Large intestine (tissue), 12 donors: ENCODE data around the gene MTR. TPM values are rescaled to one million over a fixed set of nuclear protein-coding genes. Genes with fewer than 3 reads are reported as not detected.

ENCODE experiments used
- DNase-seq, 2 donors: peaks; one replicate each; pipeline versions ENCODE4 v3.0.0 to v3.0.0-alpha.2; 2013
- H3K27ac ChIP-seq: one replicate; pipeline ENCODE4 v1.5.1; 2013; ENCODE audit warnings: low read length
- H3K27me3 ChIP-seq: 2 replicates; pipeline ENCODE4 v1.6.1; 2013; ENCODE audit warnings: low read length; ENCODE audit not compliant: control insufficient read depth, insufficient read depth
- H3K36me3 ChIP-seq: 2 replicates; pipeline ENCODE4 v1.6.1; 2013; ENCODE audit warnings: low read length; ENCODE audit not compliant: control insufficient read depth, insufficient read depth
- H3K4me1 ChIP-seq: one replicate; pipeline ENCODE4 v1.6.1; 2013; ENCODE audit warnings: low read length; ENCODE audit not compliant: control insufficient read depth, insufficient read depth
- H3K4me3 ChIP-seq: one replicate; pipeline ENCODE4 v1.5.1; 2013; ENCODE audit warnings: low read length
- H3K9me3 ChIP-seq: one replicate; pipeline ENCODE4 v1.6.1; 2013; ENCODE audit warnings: mild to moderate bottlenecking, low read depth, low read length, moderate library complexity; ENCODE audit not compliant: control insufficient read depth
- WGBS: methylation state at CpG from one replicate; pipeline ENCODE4 v1.1.5; 2013; ENCODE audit warnings: low lambda C conversion rate; ENCODE audit not compliant: insufficient coverage; 5-methylcytosine and 5-hydroxymethylcytosine counted together
- long read RNA-seq, 11 donors: transcript quantifications; one replicate each; lab custom pipeline, GENCODE V29; 2026
- polyA plus RNA-seq: library from polyadenylated mRNA; unstranded; fragments of 120-200 nt; gene quantifications from one replicate; pipeline ENCODE4 v1.2.1, GENCODE V29; 2013

Gene MTR
- polyA plus RNA-seq = 20.2 TPM
- long read RNA-seq, donor 1 = 0 reads
- long read RNA-seq, donor 2, full-length matches to known transcripts = 2 of 2 reads
- long read RNA-seq, donor 2, partial matches to known transcripts = 0 of 2 reads
- long read RNA-seq, donor 2, other reads (novel, unspliced or antisense) = 0 of 2 reads
- long read RNA-seq, donor 3 = 0 reads
- long read RNA-seq, donor 4 = 0 reads
- long read RNA-seq, donor 5 = 0 reads
- long read RNA-seq, donor 6 = 0 reads
- long read RNA-seq, donor 7 = 0 reads
- long read RNA-seq, donor 8, full-length matches to known transcripts = 2 of 2 reads
- long read RNA-seq, donor 8, partial matches to known transcripts = 0 of 2 reads
- long read RNA-seq, donor 8, other reads (novel, unspliced or antisense) = 0 of 2 reads
- long read RNA-seq, donor 9, full-length matches to known transcripts = 1 of 1 reads
- long read RNA-seq, donor 9, partial matches to known transcripts = 0 of 1 reads
- long read RNA-seq, donor 9, other reads (novel, unspliced or antisense) = 0 of 1 reads
- long read RNA-seq, donor 10, full-length matches to known transcripts = 4 of 4 reads
- long read RNA-seq, donor 10, partial matches to known transcripts = 0 of 4 reads
- long read RNA-seq, donor 10, other reads (novel, unspliced or antisense) = 0 of 4 reads
- long read RNA-seq, donor 11, full-length matches to known transcripts = 2 of 2 reads
- long read RNA-seq, donor 11, partial matches to known transcripts = 0 of 2 reads
- long read RNA-seq, donor 11, other reads (novel, unspliced or antisense) = 0 of 2 reads

DNA sequence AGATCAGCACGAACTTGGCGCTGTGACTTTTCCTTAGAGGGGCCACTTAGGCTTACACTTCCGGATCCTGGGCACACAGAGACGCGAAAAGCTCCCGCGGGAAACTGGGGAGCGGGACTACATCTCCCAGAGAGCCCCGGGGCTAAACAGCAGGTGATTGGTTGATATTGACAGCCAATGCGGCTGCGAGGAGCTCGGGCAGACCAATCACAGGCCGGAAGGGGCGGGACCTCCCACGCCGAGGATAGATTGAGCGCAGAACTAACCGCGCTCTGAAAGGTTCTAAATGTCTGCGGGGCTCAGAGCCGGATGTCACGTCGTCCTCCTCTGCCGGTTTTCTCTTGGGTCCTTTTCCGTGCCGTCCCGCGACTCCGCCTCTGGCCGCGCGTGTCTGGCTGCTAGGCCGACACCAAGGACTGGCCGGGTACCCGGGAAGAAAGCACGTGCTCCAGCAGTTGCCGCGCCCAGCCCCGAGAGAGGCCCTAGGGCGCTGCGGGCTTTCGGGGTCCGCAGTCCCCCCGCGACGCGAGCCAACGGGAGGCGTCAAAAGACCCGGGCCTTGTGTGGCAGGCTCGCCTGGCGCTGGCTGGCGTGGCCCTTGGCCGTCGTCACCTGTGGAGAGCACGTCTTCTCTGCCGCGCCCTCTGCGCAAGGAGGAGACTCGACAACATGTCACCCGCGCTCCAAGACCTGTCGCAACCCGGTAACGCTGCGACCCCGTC is at the start of gene MTR:
Gene MTR, plus strand, starts transcription at position 258 of the 722 bp plus-strand sequence. Its CDS starts 412 bp downstream, at position 670.
- no CpG with 5 or more reads among the region's 67 CpGs for WGBS
- Histone ChIP-seq H3K4me3 (peak within 1 kb of the TSS; percentile 76), H3K4me1 (peaks cover 5% of the 10 kb centered on the region), H3K36me3 (no peaks in the 10 kb centered on the region), H3K9me3 (no peaks in the 10 kb centered on the region), H3K27me3 (peaks cover 7% of the 10 kb centered on the region), H3K27ac (peak within 1 kb of the TSS; percentile 82)
- DNase-seq = peak; percentile 97 to 98

DNA sequence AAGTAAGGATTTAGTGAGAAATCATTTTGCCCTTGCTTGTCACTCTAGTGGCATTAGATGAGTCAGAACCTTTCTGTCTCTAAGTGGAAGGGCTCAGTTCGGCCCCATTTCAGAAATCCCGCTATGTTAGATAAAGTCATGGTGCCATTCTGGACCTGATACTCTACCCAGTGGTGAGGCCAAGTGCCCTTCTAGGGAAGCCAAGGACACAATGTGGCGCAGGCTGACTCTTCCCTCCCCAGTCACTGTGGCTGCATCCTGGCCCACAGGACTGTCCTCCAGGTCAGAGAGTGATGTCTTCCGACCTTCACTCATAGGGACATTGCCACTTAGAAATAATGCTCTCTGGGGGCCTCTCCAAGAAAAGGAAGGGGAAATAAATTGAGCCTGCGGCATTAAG is 48.3 kb upstream of the MTR start:
- Histone ChIP-seq H3K36me3 (no peaks in the 10 kb centered on the region), H3K27ac (no peak overlapping the region), H3K4me1 (no peaks in the 10 kb centered on the region), H3K9me3 (no peaks in the 10 kb centered on the region), H3K4me3 (no peak overlapping the region), H3K27me3 (no peaks in the 10 kb centered on the region)
- no peak for DNase-seq
- WGBS = 100% methylated on average over 1 of the region's 5 CpGs

DNA sequence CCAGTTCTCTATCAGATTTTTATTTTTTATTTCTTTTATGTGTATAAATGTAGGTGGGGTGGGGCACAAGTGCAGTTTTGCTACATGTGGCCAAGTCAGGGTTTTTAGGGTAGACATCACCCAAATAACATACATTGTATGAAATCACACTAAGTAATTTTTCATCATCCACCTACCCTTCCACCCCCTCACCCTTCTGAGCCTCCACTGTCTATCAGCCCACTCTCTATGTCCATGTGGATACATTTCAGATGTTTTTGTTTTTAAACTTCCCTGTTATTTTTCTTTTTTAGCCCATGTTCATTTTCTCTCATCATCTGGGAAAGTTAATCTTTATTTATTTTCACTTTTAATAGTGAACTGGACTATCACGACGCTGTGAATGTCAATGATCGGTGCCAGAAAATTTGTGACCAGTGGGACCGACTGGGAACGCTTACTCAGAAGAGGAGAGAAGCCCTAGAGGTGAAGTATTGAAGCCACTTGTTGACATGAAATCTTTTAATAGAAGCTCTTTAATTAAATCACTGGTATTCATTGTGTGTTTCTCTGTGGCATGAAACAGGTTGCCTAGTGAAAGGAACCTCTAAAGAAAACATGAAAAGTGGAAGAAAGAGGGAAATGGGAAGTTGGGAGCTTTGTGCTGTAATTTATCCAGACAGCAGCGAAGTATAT is 47.6 kb upstream of the MTR start:
- DNase-seq = no peak
- Histone ChIP-seq H3K27me3 (no peaks in the 10 kb centered on the region), H3K36me3 (no peaks in the 10 kb centered on the region), H3K4me3 (no peak overlapping the region), H3K9me3 (no peaks in the 10 kb centered on the region), H3K4me1 (no peaks in the 10 kb centered on the region), H3K27ac (no peak overlapping the region)
- WGBS = 94% methylated on average over 6 of the region's 6 CpGs

DNA sequence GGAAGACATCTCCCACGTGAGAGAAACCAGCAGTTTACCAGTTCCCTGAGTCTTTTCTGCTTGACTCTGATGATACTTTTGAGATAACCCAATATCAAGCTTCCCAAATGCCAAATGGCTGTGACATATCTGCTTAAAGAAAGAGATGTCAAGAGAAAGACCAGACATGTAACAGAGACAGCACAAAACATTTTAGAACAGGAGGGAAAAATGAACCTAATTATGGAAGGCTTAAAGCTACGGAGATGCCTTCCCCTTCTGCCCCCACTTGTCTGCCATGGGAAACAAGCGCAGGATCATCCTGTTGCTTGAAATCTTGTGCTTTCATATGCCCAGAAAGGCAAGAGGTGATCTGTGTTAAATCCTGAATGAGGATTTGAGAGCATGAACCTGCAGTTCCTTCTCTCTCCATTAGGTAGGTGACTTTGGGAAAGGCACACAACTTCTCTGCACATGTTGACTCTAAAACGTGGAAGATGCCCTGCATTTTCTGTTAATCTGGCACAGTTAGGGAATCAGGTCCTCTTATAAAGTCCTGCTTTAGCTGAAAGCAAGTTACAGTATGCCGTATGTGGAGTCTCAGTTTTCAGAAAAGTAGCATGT is 46.7 kb upstream of the MTR start:
- Histone ChIP-seq H3K36me3 (no peaks in the 10 kb centered on the region), H3K4me3 (no peak overlapping the region), H3K4me1 (no peaks in the 10 kb centered on the region), H3K9me3 (no peaks in the 10 kb centered on the region), H3K27me3 (no peaks in the 10 kb centered on the region), H3K27ac (no peak overlapping the region)
- WGBS = no CpG with 5 or more reads among the region's 5 CpGs
- DNase-seq = no peak

DNA sequence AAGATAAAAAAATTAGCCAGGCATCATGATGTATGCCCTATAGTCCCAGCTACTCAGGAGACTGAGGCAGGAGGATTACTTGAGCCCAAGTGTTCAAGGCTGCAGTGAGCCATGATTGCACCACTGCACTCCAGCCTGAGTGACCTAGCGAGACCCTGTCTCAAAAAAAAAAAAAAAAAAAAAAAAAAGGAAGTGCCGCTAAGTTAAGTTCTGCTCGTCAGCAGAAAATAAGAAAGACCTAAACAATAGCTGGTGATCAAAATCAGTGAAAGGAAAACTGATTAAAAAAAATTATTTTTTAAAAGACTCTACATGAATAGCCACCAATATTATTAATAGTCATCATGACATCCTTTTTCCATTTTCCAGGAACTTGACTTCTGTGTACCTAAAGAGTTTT is 44.2 kb upstream of the MTR start:
- Histone ChIP-seq H3K4me3 (no peak overlapping the region), H3K4me1 (no peaks in the 10 kb centered on the region), H3K9me3 (no peaks in the 10 kb centered on the region), H3K27me3 (no peaks in the 10 kb centered on the region), H3K27ac (no peak overlapping the region), H3K36me3 (no peaks in the 10 kb centered on the region)
- WGBS = 100% methylated on average over 1 of the region's 3 CpGs
- no peak for DNase-seq

DNA sequence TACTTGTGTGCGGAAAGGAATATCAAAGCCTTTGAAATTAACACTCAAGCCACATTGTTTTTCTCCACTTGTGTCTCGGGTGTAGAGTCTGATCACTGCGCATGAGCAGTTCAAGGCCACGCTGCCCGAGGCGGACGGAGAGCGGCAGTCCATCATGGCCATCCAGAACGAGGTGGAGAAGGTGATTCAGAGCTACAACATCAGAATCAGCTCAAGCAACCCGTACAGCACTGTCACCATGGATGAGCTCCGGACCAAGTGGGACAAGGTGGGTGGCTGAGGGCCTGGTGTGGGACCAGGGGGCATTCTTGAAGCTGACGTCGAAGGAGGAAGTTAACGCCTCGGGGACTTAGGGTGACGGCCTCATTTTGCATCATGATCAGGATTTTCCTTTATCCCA is 43.7 kb upstream of the MTR start:
- Histone ChIP-seq H3K36me3 (no peaks in the 10 kb centered on the region), H3K4me3 (no peak overlapping the region), H3K4me1 (no peaks in the 10 kb centered on the region), H3K9me3 (no peaks in the 10 kb centered on the region), H3K27me3 (no peaks in the 10 kb centered on the region), H3K27ac (no peak overlapping the region)
- WGBS = 100% methylated on average over 4 of the region's 16 CpGs
- DNase-seq = no peak

DNA sequence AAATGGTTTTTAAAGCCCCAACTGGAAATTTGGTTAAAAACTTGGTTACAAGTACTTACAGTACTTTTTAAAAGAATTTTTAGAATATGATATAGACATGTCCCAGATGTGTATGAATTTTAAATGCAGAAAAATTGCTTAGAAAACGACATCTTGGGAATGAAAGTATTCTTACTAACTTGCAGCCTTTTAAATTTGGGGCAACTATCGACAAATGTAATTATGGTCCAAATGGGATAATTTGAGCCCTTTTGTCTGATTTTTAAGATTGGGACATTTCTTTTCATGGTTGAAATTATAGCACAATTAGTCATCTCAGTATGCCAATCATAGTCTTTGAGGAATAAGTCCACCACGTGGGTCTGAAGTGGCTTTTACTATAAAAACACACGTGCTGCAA is 43.2 kb upstream of the MTR start:
- no peak for DNase-seq
- Histone ChIP-seq H3K4me3 (no peak overlapping the region), H3K27me3 (no peaks in the 10 kb centered on the region), H3K36me3 (no peaks in the 10 kb centered on the region), H3K4me1 (no peaks in the 10 kb centered on the region), H3K27ac (no peak overlapping the region), H3K9me3 (no peaks in the 10 kb centered on the region)
- WGBS = 61% methylated on average over 3 of the region's 4 CpGs

DNA sequence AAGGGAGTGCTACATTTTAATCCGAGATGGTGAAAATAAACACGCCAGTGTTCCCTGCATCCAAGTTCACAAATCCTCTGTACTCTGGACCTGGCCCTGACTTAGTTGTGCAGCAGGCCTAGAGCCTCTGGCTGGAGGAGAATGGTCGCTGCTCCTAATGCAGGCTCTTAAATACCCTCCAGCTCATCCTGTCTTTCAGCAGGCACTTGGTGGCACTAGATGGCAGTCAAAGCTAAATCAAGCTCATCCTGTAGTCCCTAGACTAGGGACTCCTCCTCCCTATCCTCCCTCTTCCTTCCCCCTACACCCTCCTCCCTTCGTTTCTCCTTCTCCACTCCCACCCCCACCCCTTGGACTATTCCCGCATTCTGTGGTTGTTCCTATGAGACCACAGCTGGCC is 41.6 kb upstream of the MTR start:
- Histone ChIP-seq H3K4me3 (no peak overlapping the region), H3K27me3 (no peaks in the 10 kb centered on the region), H3K36me3 (no peaks in the 10 kb centered on the region), H3K4me1 (no peaks in the 10 kb centered on the region), H3K27ac (no peak overlapping the region), H3K9me3 (no peaks in the 10 kb centered on the region)
- no CpG with 5 or more reads among the region's 5 CpGs for WGBS
- DNase-seq = peak; percentile 10 to 36

DNA sequence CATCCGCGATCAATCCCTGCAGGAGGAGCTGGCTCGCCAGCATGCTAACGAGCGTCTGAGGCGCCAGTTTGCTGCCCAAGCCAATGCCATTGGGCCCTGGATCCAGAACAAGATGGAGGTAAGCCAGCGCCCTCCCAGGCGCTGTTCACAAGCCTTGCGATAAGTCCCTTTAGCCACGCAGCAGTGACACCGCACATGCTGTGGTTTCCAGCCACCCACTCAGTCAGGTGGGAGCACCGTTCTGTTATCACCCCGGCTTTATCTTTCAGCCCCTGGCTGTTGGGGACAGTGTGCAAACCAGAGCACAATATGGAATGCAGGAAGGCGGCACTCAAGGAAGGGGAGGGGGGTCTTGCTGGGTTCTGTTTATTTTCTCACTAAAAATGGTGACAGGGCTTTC is 41.1 kb upstream of the MTR start:
- Histone ChIP-seq H3K4me3 (no peak overlapping the region), H3K4me1 (no peaks in the 10 kb centered on the region), H3K27ac (no peak overlapping the region), H3K36me3 (no peaks in the 10 kb centered on the region), H3K9me3 (no peaks in the 10 kb centered on the region), H3K27me3 (no peaks in the 10 kb centered on the region)
- no CpG with 5 or more reads among the region's 14 CpGs for WGBS
- DNase-seq = no peak
